Esophagus (tissue), 2 donors: ENCODE measurements around the gene SEPTIN5. TPM values are rescaled to one million over a fixed set of nuclear protein-coding genes. Genes with fewer than 3 reads are reported as not detected.
A peak's percentile ranks its signal among the peaks of the same experiment; 100 is the strongest.

Source experiments
- H3K27ac ChIP-seq, 2 donors: one replicate each; pipeline ENCODE4 v1.5.1; 2013; ENCODE audit warnings: low read depth in 2 of 2, mild to moderate bottlenecking in 2 of 2, inconsistent platforms in 1 of 2, low read length in 1 of 2, moderate library complexity in 1 of 2
- H3K27me3 ChIP-seq, 2 donors: one replicate each; pipeline ENCODE4 v1.6.1; 2013; ENCODE audit warnings: low read length in 2 of 2, control low read depth in 1 of 2, mild to moderate bottlenecking in 1 of 2; ENCODE audit not compliant: insufficient read depth in 2 of 2, control insufficient read depth in 1 of 2
- H3K36me3 ChIP-seq, 2 donors: one replicate each; pipeline ENCODE4 v1.6.1; 2013; ENCODE audit warnings: low read length in 1 of 2; ENCODE audit not compliant: control insufficient read depth in 2 of 2, insufficient read depth in 2 of 2
- H3K4me1 ChIP-seq, 2 donors: one replicate each; pipeline ENCODE4 v1.6.1; 2013; ENCODE audit warnings: low read length in 1 of 2; ENCODE audit not compliant: control insufficient read depth in 2 of 2, insufficient read depth in 2 of 2
- H3K4me3 ChIP-seq, 2 donors: one replicate each; pipeline ENCODE4 v1.5.1; 2013; ENCODE audit warnings: low read length in 2 of 2, mild to moderate bottlenecking in 2 of 2, low read depth in 1 of 2, moderate library complexity in 1 of 2
- H3K9me3 ChIP-seq, 2 donors: one replicate each; pipeline ENCODE4 v1.6.1; 2013; ENCODE audit warnings: mild to moderate bottlenecking in 2 of 2, low read depth in 1 of 2, low read length in 1 of 2, moderate library complexity in 1 of 2; ENCODE audit not compliant: control insufficient read depth in 2 of 2, insufficient read depth in 1 of 2
- WGBS, 2 donors: extraction: QIAGEN DNeasy Blood & Tissue Kit; methylation state at CpG; one replicate each; pipeline ENCODE4 v1.1.7; 2013; 5-methylcytosine and 5-hydroxymethylcytosine counted together
- polyA plus RNA-seq, 2 donors: library from polyadenylated mRNA; stranded (reverse); fragments of 200-250 nt; gene quantifications; one replicate each; pipeline ENCODE4 v1.2.3, GENCODE V29; 2013
- donor health status: healthy with polysubstance abuse.
- donor health status: Bipolar disorder and iron deficiency.

SEPTIN5 gene
- polyA plus RNA-seq, 2 donors = 40.8 to 51.8 TPM

- WGBS, 2 donors = 85 to 87% methylated on average over 12 of the region's 12 CpGs
- H3K4me3 ChIP-seq = no peak overlapping the region
- peaks cover 0 to 7% of the 10 kb centered on the region in 2 donors for H3K9me3 ChIP-seq
- no peak overlapping the region for H3K27ac ChIP-seq
- peaks cover 0 to 7% of the 10 kb centered on the region in 2 donors for H3K27me3 ChIP-seq
- peaks cover 3 to 28% of the 10 kb centered on the region in 2 donors for H3K36me3 ChIP-seq
- peaks cover 7 to 36% of the 10 kb centered on the region in 2 donors for H3K4me1 ChIP-seq
Measured at GRCh38 chr22:19719488-19720021, 5.3 kb downstream of the SEPTIN5 start.

- Histone ChIP-seq H3K27me3 (peaks cover 0 to 7% of the 10 kb centered on the region in 2 donors), H3K4me1 (peaks cover 7 to 32% of the 10 kb centered on the region in 2 donors), H3K27ac (no peak overlapping the region), H3K9me3 (peaks cover 0 to 11% of the 10 kb centered on the region in 2 donors), H3K36me3 (peaks cover 3 to 28% of the 10 kb centered on the region in 2 donors), H3K4me3 (no peak overlapping the region)
- 91 to 94% methylated on average over 26 of the region's 26 CpGs for WGBS, 2 donors
Measured at GRCh38 chr22:19720150-19720827, 6.0 kb downstream of the SEPTIN5 start.

- H3K4me3 ChIP-seq = no peak overlapping the region
- H3K36me3 ChIP-seq = peaks cover 3 to 28% of the 10 kb centered on the region in 2 donors
- no peak overlapping the region for H3K27ac ChIP-seq
- WGBS, 2 donors = 85 to 95% methylated on average over 2 of the region's 2 CpGs
- peaks cover 0 to 11% of the 10 kb centered on the region in 2 donors for H3K9me3 ChIP-seq
- peaks cover 0 to 7% of the 10 kb centered on the region in 2 donors for H3K27me3 ChIP-seq
- H3K4me1 ChIP-seq = peaks cover 7 to 32% of the 10 kb centered on the region in 2 donors
Measured at GRCh38 chr22:19720999-19721329, 6.7 kb downstream of the SEPTIN5 start.

- Histone ChIP-seq H3K4me1 (peaks cover 7 to 32% of the 10 kb centered on the region in 2 donors), H3K36me3 (peaks cover 3 to 28% of the 10 kb centered on the region in 2 donors), H3K9me3 (peaks cover 0 to 11% of the 10 kb centered on the region in 2 donors), H3K27me3 (peaks cover 0 to 7% of the 10 kb centered on the region in 2 donors), H3K27ac (no peak overlapping the region), H3K4me3 (no peak overlapping the region)
- WGBS, 2 donors = 83% methylated on average over 39 to 44 of the region's 44 CpGs
Measured at GRCh38 chr22:19721330-19722177, 7.3 kb downstream of the SEPTIN5 start.

GRCh38 chr22:19722178-19722981 is 8.1 kb downstream of the SEPTIN5 start:
- Histone ChIP-seq H3K4me1 (peaks cover 7 to 32% of the 10 kb centered on the region in 2 donors), H3K36me3 (peaks cover 3 to 28% of the 10 kb centered on the region in 2 donors), H3K4me3 (no peak overlapping the region), H3K27ac (no peak overlapping the region), H3K27me3 (peaks cover 0 to 7% of the 10 kb centered on the region in 2 donors), H3K9me3 (peaks cover 0 to 11% of the 10 kb centered on the region in 2 donors)
- 76 to 81% methylated on average over 60 of the region's 60 CpGs for WGBS, 2 donors

GRCh38 chr22:19722982-19723231 is 8.6 kb downstream of the SEPTIN5 start:
- H3K4me3 ChIP-seq = no peak overlapping the region
- WGBS, 2 donors = 48 to 60% methylated on average over 15 of the region's 15 CpGs
- H3K4me1 ChIP-seq = peaks cover 4 to 26% of the 10 kb centered on the region in 2 donors
- peaks cover 3 to 28% of the 10 kb centered on the region in 2 donors for H3K36me3 ChIP-seq
- H3K27me3 ChIP-seq = peaks cover 0 to 7% of the 10 kb centered on the region in 2 donors
- H3K9me3 ChIP-seq = peaks cover 0 to 11% of the 10 kb centered on the region in 2 donors
- H3K27ac ChIP-seq = no peak overlapping the region

GRCh38 chr22:19723232-19723982 is 9.1 kb downstream of the SEPTIN5 start, which contains the start of gene GP1BB:
Gene GP1BB (plus strand): TSS chr22:19723539. CDS start chr22:19723570, 31 bp downstream.
- WGBS, 2 donors = 21 to 28% methylated on average over 71 to 80 of the region's 80 CpGs

GRCh38 chr22:19723983-19724827 is 9.9 kb downstream of the SEPTIN5 start:
- peak overlapping the region in 1 of 2 donors; percentile 12 for H3K4me3 ChIP-seq
- peaks cover 3 to 28% of the 10 kb centered on the region in 2 donors for H3K36me3 ChIP-seq
- no peak overlapping the region for H3K27ac ChIP-seq
- WGBS, 2 donors = 19% methylated on average over 89 of the region's 89 CpGs
- H3K27me3 ChIP-seq = peaks cover 0 to 5% of the 10 kb centered on the region in 2 donors
- peaks cover 0 to 20% of the 10 kb centered on the region in 2 donors for H3K4me1 ChIP-seq
- H3K9me3 ChIP-seq = peaks cover 0 to 11% of the 10 kb centered on the region in 2 donors

More at GRCh38 chr22:19723232-19723982, 9.1 kb downstream of the SEPTIN5 start, which contains the start of gene GP1BB:
- Histone ChIP-seq H3K27me3 (peaks cover 0 to 7% of the 10 kb centered on the region in 2 donors), H3K27ac (no peak within 1 kb of the TSS), H3K4me1 (peaks cover 3 to 24% of the 10 kb centered on the region in 2 donors), H3K9me3 (peaks cover 0 to 11% of the 10 kb centered on the region in 2 donors), H3K4me3 (peak within 1 kb of the TSS in 1 of 2 donors; percentile 12), H3K36me3 (peaks cover 3 to 28% of the 10 kb centered on the region in 2 donors)
